ENCODE results near the gene TTC8. TPM values are rescaled to one million over a fixed set of nuclear protein-coding genes. Genes with fewer than 3 reads are reported as not detected.

Gene TTC8
- total and polyA plus RNA-seq, 4 donors: 7.3 to 11.7 (median 10.4) TPM

DNA sequence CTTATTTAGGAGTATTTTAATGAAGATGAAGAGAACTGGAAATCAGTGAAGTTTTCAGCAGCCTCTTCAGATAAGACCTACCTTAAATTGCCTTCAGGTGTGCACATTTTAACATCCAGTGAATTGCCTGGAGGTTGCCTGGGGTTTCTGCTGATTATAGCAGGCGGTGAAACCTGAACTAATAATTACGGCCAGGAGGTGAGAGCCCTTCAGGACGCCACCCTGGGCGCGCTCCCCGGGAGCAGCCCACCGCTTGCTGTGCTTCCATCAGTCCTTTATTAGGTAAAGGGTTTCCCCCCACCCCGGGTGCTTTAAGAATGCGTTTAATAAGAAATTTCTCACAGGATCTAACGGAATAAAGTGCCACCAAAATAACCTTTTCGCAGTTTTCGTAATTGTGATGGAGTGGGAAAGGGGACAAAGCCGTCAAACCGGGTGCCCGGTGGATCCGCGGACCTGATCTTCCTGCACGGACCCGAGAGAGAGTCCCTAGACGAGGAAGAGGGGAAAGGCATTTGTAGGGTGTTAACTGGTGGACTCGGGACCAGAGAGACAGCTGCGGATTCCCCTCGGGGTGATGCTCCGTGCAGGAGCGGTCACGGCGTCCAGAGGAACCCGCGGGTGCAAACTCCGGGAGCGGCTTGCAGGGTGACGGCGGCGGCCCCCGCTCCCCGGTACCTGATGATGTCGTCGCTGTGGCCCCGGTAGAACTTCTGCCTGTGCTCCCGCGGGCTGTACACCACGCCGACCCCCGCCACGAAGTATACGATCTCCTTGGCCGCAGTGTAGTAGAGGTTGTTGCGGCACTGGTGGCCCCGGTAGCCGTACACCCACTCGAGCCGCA lies 32.6 kb upstream of the TTC8 start:
- H3K9me3 ChIP-seq (ENCODE audit: control insufficient read depth in 4 of 4, low read length in 3 of 4): no peaks in the 10 kb centered on the region
- TF ChIP-seq, protein P1, sequence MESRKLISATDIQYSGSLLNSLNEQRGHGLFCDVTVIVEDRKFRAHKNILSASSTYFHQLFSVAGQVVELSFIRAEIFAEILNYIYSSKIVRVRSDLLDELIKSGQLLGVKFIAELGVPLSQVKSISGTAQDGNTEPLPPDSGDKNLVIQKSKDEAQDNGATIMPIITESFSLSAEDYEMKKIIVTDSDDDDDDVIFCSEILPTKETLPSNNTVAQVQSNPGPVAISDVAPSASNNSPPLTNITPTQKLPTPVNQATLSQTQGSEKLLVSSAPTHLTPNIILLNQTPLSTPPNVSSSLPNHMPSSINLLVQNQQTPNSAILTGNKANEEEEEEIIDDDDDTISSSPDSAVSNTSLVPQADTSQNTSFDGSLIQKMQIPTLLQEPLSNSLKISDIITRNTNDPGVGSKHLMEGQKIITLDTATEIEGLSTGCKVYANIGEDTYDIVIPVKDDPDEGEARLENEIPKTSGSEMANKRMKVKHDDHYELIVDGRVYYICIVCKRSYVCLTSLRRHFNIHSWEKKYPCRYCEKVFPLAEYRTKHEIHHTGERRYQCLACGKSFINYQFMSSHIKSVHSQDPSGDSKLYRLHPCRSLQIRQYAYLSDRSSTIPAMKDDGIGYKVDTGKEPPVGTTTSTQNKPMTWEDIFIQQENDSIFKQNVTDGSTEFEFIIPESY (IDR thresholded peaks at IDR 0.05): no peak
- TF ChIP-seq, protein P2, sequence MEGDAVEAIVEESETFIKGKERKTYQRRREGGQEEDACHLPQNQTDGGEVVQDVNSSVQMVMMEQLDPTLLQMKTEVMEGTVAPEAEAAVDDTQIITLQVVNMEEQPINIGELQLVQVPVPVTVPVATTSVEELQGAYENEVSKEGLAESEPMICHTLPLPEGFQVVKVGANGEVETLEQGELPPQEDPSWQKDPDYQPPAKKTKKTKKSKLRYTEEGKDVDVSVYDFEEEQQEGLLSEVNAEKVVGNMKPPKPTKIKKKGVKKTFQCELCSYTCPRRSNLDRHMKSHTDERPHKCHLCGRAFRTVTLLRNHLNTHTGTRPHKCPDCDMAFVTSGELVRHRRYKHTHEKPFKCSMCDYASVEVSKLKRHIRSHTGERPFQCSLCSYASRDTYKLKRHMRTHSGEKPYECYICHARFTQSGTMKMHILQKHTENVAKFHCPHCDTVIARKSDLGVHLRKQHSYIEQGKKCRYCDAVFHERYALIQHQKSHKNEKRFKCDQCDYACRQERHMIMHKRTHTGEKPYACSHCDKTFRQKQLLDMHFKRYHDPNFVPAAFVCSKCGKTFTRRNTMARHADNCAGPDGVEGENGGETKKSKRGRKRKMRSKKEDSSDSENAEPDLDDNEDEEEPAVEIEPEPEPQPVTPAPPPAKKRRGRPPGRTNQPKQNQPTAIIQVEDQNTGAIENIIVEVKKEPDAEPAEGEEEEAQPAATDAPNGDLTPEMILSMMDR (IDR thresholded peaks at IDR 0.05; ENCODE audit: low read depth, low read length, missing input control): no peak
- TF ChIP-seq HNF4A (conservative IDR thresholded peaks at IDR 0.05) (no peak), TAF1 (conservative IDR thresholded peaks at IDR 0.05) (no peak), RAD21 (IDR thresholded peaks at IDR 0.05) (no peak), JUND (IDR thresholded peaks at IDR 0.05) (no peak), RXRA (IDR thresholded peaks at IDR 0.05) (no peak), FOXA1 (IDR thresholded peaks at IDR 0.05) (no peak), YY1 (IDR thresholded peaks at IDR 0.05) (no peak), SP1 (IDR thresholded peaks at IDR 0.05) (no peak)
- DNase-seq (ENCODE audit: low spot score): peak; percentile 43
- peak overlapping the region in 1 of 2 donors; percentile 14 for H3K9ac ChIP-seq (ENCODE audit: low read depth in 1 of 2, low read length in 2 of 2)
- H3K27me3 ChIP-seq (ENCODE audit: control insufficient read depth in 4 of 4, insufficient read depth in 4 of 4, low read length in 3 of 4): no peaks in the 10 kb centered on the region
- no peaks in the 10 kb centered on the region for H3K36me3 ChIP-seq (ENCODE audit: control insufficient read depth in 4 of 4, insufficient read depth in 3 of 4, low read depth in 1 of 4, low read length in 3 of 4)
- peaks cover 4 to 9% (median 6%) of the 10 kb centered on the region in 4 donors for H3K4me1 ChIP-seq (ENCODE audit: control insufficient read depth in 4 of 4, insufficient read depth in 4 of 4, low read length in 3 of 4)
- H3K4me3 ChIP-seq (ENCODE audit: low read depth in 1 of 3, low read length in 3 of 3): peak overlapping the region; percentile 42 to 82 (median 65)
- no peak overlapping the region for H3K27ac ChIP-seq (ENCODE audit: low read depth in 1 of 2, low read length in 2 of 2)
- 5% methylated on average over 52 of the region's 52 CpGs for WGBS

DNA sequence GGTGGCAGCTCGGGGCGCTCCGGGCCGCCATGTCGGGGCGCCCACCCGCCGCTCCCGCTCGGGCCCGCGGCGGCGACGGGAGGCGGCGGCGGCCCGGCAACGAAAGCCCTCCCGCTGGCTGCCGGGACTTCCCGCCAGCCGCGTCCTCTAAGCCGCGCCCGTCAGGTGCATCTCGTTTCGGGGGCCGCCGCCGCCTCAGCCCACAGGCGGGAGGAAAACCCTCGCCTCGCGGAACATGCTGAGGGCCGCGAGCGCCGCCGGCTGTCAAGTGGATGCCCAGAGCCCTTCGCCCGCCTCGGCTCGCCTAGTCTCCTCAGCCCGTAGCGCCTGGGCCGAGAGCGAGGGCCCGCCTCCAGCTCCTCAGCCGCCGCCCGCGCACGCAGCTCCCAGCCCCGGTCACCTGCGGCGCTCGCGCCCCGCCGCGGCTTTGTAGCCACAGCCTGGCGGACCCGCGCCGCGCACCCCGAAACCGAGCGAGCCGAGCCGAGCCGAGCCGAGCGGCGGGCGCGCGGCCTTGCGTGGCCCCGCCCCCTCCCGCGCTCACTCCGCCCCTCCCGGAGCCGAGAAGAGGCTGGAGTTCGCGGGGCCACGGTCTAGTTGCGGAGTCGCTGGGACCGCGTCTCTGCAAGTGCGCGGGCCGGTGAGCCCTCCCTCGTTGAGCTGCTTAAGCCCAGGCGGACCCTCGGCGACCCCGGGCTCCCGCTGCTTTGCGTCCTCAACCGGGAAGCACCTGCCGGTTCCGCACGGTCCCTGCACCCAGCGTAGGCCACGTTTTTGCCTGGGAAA lies 31.8 kb upstream of the TTC8 start, which contains the start of gene EML5:
EML5 (minus strand) TSS at position 481 of the 786 bp plus-strand sequence; CDS start at position 31, 450 bp downstream.
- no peak within 1 kb of the TSS for H3K27ac ChIP-seq (ENCODE audit: low read depth in 1 of 2, low read length in 2 of 2)
- under 1% methylated on average over 109 of the region's 111 CpGs for WGBS
- TF ChIP-seq, protein P2 (IDR thresholded peaks at IDR 0.05; ENCODE audit: low read depth, low read length, missing input control): peak; percentile 27
- TF ChIP-seq, protein P3, sequence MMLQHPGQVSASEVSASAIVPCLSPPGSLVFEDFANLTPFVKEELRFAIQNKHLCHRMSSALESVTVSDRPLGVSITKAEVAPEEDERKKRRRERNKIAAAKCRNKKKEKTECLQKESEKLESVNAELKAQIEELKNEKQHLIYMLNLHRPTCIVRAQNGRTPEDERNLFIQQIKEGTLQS (IDR thresholded peaks at IDR 0.05): no peak
- DNase-seq (ENCODE audit: low spot score): peak; percentile 90
- no peaks in the 10 kb centered on the region for H3K9me3 ChIP-seq (ENCODE audit: control insufficient read depth in 4 of 4, low read length in 3 of 4)
- no peaks in the 10 kb centered on the region for H3K27me3 ChIP-seq (ENCODE audit: control insufficient read depth in 4 of 4, insufficient read depth in 4 of 4, low read length in 3 of 4)
- peaks cover 4 to 9% (median 6%) of the 10 kb centered on the region in 4 donors for H3K4me1 ChIP-seq (ENCODE audit: control insufficient read depth in 4 of 4, insufficient read depth in 4 of 4, low read length in 3 of 4)
- H3K36me3 ChIP-seq (ENCODE audit: control insufficient read depth in 4 of 4, insufficient read depth in 3 of 4, low read depth in 1 of 4, low read length in 3 of 4): no peaks in the 10 kb centered on the region
- H3K4me3 ChIP-seq (ENCODE audit: low read depth in 1 of 3, low read length in 3 of 3): peak within 1 kb of the TSS; percentile 65 to 82 (median 74)
- peak within 1 kb of the TSS in 1 of 2 donors; percentile 14 for H3K9ac ChIP-seq (ENCODE audit: low read depth in 1 of 2, low read length in 2 of 2)

Data from liver (tissue), 9 donors.